ENCODE data around the gene HERC3.

Gene HERC3

GRCh38 chr4:88745581-88746163, 153.4 kb downstream of the HERC3 start:
- no peak for DNase-seq (ENCODE audit: low read depth, low spot score)

DNA sequence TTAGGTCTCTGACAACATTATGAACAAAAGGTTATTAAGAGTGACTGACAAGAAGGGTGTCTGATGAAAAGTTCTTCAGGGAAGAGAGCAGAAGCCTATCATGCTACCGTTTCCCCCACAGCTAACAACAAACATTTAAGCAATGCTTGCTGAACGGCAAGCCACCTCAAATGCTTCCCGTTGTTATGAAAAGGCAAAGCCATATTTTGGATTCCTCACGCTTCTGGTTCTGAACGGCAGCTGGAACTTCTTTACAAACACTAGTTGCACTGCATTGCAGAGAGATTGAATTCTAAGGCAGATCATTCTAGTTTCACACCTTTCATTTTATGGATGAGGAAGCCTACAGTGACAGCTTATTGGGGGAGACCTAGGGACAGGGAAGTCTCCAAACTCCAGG, 153.9 kb downstream of the HERC3 start:
- no peak for DNase-seq (ENCODE audit: low read depth, low spot score)

DNA sequence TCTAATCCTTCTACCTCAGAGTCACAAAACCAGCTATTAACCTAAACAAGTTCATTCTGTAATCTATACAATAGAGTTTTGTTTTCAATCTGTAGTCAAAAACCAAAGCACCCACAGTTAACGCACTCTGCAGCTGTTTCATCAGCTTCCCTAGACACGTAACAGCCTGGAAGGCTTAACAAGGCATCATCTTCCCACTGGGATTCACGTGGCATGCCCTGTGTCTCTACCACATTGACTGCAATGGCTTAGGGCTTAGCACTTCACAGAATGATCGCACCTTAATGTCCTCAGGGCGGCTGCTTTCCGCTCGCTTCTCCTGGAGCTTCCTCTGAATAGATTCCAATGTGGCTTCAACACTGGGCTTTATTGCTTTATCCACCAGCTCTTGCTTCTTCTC, 155.1 kb downstream of the HERC3 start:
- no peak for DNase-seq (ENCODE audit: low read depth, low spot score)

- no peak for DNase-seq (ENCODE audit: low read depth, low spot score)
Measured at GRCh38 chr4:88750369-88750768, 158.1 kb downstream of the HERC3 start.

DNA sequence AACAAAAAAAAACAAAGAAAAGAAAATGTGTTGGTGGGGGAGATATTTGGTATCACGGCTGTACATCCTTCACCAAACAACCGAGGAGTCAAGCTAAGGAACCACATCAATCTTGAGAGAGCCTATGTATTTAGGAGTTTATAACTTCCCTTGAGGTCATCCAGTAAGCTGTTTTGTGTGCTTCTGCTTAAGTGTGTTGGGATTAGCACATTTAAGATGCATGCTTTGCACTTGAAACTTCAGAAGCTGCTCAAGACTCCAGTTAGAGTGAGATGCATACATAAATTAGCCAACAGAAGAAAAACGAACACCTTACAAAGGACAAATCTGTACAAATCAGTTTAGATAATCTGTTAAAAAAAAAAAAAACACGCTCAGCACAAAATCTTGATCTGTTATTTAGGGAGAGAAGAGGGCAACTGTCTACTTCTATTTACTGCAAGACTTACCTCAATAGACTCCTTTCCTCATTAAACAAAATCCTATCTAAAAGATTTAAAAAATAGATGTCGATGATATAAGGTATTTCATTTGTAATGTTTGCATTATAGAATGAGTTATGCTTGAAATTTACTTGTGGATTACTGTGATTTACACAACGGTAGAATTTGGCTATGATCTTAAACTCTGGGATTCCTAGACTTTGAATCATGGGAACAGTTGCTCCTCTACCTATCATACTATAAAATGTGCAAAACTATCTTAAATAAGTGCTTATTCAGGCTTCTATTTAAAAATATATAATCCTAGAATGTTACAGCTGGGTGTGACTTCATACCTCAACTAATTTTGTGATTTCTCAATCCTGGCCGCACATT, 159.2 kb downstream of the HERC3 start:
- DNase-seq (ENCODE audit: low read depth, low spot score) = no peak

DNA sequence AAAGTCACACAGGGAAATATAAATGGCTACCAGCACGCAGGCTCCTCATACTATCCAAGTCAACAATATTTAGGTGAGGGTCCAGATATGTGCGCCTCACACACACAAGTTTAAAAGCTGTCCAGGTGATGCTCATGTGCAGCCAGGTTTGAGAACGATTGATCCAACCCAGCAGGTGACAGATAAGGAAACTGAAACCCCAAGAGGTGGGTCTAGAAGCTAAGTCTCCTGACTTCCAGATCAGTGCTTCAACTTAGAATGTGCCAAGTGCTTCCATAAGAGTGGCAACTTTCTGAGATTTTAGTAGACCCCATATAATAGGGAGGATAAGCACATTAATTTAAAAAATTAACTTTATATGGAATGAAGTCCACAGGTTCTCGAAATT, 159.8 kb downstream of the HERC3 start:
- DNase-seq (ENCODE audit: low read depth, low spot score) = no peak

DNA sequence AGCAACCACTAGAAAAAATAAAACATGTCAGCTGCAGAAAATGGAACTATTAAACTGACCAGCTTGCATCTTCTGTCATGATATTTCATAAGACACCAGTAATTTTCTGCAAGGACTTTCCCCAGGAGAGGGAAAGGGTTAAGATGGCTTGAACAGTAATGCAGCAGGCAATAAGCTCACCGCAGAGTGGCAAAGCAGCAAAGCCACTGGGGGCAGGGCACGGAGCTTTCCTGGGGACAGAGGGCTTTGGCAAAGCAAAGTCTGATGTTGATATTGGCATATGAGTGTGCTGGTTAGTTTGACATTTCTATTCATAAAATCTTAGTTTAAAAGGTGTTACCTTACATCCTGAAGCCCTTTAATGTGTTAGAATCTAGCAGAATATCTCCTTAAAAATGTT, 160.5 kb downstream of the HERC3 start:
- peak; percentile 42 for DNase-seq (ENCODE audit: low read depth, low spot score)

GRCh38 chr4:88753658-88754571, 161.6 kb downstream of the HERC3 start:
- no peak for DNase-seq (ENCODE audit: low read depth, low spot score)

DNA sequence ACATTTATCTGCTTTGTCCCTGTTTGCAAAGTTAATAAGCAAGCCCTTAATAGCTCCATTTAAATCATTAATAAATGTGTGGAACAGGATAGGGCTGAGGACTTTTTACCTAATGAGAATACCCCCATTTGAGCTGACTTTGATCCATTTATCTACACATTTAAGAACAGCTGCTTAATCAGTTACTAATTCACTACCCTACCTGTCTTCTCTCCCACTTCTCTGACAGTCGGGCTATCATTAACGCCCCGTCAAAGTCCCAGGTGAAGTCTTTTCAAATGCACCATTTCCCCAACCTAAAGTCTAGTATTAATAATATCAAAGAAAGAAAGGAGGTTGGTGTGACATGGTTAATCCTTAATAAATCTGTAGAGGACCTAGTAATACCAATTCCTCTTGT, 162.5 kb downstream of the HERC3 start:
- no peak for DNase-seq (ENCODE audit: low read depth, low spot score)

GRCh38 chr4:88755454-88755853, 163.2 kb downstream of the HERC3 start:
- no peak for DNase-seq (ENCODE audit: low read depth, low spot score)

GRCh38 chr4:88756149-88756548, 163.9 kb downstream of the HERC3 start:
- no peak for DNase-seq (ENCODE audit: low read depth, low spot score)

DNA sequence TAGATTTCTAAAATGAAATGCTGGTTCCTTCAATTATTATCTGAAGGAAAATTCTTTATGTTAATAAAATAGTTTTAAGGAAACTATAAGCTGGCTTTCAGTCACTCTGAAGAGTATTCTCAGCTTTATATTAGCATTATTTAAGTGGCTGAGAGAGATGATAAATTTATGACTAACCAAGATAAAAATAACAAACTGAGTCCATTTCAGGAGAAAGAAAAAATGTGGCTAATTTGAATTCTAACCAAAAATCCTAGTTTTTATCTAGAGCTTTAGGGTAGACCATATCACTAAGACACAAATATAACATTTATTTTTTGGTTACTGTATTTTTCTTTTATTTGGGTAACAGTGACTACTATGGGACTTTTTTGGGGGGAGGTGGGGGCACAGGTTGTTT, 164.8 kb downstream of the HERC3 start:
- no peak for DNase-seq (ENCODE audit: low read depth, low spot score)

GRCh38 chr4:88757776-88758175, 165.5 kb downstream of the HERC3 start:
- DNase-seq (ENCODE audit: low read depth, low spot score) = no peak

All from astrocyte of the hippocampus (primary cell).